ENCODE data around the gene PRKACG.

PRKACG gene

DNA sequence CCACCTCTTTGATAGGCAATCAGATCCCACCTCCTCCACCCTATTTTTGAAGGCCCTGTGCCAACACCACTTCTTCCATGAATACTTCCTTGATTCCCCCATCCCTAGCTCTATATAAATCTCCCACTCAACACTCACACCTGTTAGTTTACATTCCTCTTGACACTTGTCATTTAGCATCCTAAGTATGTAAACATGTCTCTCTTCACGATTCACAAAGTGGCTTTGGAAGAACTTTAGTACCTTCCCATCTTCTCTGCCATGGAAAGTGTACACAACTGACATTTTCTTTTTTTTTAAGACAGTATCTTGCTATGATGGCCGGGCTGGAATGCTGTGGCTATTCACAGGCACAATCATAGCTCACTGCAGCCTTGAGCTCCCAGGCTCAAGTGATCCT is 20.2 kb upstream of the PRKACG start:
- TF ChIP-seq, protein P1, sequence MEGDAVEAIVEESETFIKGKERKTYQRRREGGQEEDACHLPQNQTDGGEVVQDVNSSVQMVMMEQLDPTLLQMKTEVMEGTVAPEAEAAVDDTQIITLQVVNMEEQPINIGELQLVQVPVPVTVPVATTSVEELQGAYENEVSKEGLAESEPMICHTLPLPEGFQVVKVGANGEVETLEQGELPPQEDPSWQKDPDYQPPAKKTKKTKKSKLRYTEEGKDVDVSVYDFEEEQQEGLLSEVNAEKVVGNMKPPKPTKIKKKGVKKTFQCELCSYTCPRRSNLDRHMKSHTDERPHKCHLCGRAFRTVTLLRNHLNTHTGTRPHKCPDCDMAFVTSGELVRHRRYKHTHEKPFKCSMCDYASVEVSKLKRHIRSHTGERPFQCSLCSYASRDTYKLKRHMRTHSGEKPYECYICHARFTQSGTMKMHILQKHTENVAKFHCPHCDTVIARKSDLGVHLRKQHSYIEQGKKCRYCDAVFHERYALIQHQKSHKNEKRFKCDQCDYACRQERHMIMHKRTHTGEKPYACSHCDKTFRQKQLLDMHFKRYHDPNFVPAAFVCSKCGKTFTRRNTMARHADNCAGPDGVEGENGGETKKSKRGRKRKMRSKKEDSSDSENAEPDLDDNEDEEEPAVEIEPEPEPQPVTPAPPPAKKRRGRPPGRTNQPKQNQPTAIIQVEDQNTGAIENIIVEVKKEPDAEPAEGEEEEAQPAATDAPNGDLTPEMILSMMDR (IDR thresholded peaks at IDR 0.05; ENCODE audit: insufficient read depth, low read length, poor library complexity, severe bottlenecking) = no peak
- TF ChIP-seq EZH2phosphoT487 (conservative IDR thresholded peaks at IDR 0.05; ENCODE audit: low read length) = no peak
- no peak overlapping the region for H3K27ac ChIP-seq (ENCODE audit: low read depth, low read length)
- H3K79me2 ChIP-seq (ENCODE audit: insufficient read depth, low read length) = peaks cover 27% of the 10 kb centered on the region
- no peaks in the 10 kb centered on the region for H3F3A ChIP-seq (ENCODE audit: insufficient read depth)
- no peak overlapping the region for H2AFZ ChIP-seq (ENCODE audit: low read depth, low read length, severe bottlenecking)
- no peak overlapping the region for H3K4me2 ChIP-seq (ENCODE audit: low read depth, low read length, poor library complexity, severe bottlenecking)
- H3K4me3 ChIP-seq (ENCODE audit: insufficient read depth, low read length, poor library complexity, severe bottlenecking) = no peak overlapping the region
- H3K36me3 ChIP-seq (ENCODE audit: low read length) = no peaks in the 10 kb centered on the region
- no peaks in the 10 kb centered on the region for H3K9me2 ChIP-seq (replicated peaks; ENCODE audit: insufficient read depth, low read length)
- no peaks in the 10 kb centered on the region for H3K9me3 ChIP-seq (ENCODE audit: insufficient read depth, low read length)
- no peak overlapping the region for H3K9ac ChIP-seq (ENCODE audit: low read length)
- no peaks in the 10 kb centered on the region for H3K27me3 ChIP-seq (ENCODE audit: low read length)
- H4K20me1 ChIP-seq (ENCODE audit: low read depth, low read length) = no peaks in the 10 kb centered on the region

DNA sequence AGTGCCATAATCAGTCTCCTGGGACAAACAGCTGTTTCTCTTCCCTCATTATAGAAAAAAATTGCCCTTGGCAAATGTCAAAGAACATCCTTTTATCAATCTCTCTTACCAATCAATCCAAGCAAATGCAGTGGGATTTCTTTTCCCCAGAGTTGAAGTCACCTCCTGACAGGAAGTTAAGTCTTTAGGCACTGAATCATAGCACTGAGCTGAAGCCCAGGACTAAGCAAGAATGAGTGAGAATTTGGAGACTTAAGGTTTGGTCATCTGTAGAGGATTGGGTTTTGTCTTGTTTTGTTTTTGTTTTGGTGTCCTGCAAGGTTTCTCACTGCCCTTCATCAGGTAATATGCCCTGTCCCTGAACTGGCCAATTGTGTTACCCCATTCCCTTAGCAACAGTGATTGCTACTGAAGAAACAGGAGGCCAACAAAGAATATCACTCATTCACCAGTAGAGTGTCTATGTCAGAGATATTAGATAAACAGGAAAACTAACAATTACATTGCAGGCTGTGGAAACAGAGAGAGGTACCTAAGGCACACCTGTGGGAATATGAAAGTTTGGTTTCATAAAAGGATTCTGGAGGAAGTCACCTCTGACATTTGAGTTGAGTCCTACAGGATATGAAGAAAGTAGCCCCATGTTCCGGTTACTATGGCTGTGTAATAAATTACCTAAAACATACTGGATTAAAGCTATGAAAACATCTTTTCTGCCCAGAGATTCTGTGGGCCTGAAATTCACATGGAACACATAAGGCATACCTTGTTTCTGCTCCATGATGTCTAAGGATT is 17.1 kb upstream of the PRKACG start:
- H4K20me1 ChIP-seq (ENCODE audit: low read depth, low read length) = no peaks in the 10 kb centered on the region
- peaks cover 1% of the 10 kb centered on the region for H3K79me2 ChIP-seq (ENCODE audit: insufficient read depth, low read length)
- no peaks in the 10 kb centered on the region for H3K27me3 ChIP-seq (ENCODE audit: low read length)
- TF ChIP-seq EZH2phosphoT487 (conservative IDR thresholded peaks at IDR 0.05; ENCODE audit: low read length) = no peak
- TF ChIP-seq, protein P1 (IDR thresholded peaks at IDR 0.05; ENCODE audit: insufficient read depth, low read length, poor library complexity, severe bottlenecking) = no peak
- H3K9ac ChIP-seq (ENCODE audit: low read length) = no peak overlapping the region
- no peak overlapping the region for H3K4me3 ChIP-seq (ENCODE audit: insufficient read depth, low read length, poor library complexity, severe bottlenecking)
- no peaks in the 10 kb centered on the region for H3F3A ChIP-seq (ENCODE audit: insufficient read depth)
- H3K27ac ChIP-seq (ENCODE audit: low read depth, low read length) = no peak overlapping the region
- no peaks in the 10 kb centered on the region for H3K9me3 ChIP-seq (ENCODE audit: insufficient read depth, low read length)
- no peaks in the 10 kb centered on the region for H3K9me2 ChIP-seq (replicated peaks; ENCODE audit: insufficient read depth, low read length)
- H3K36me3 ChIP-seq (ENCODE audit: low read length) = no peaks in the 10 kb centered on the region
- no peak overlapping the region for H3K4me2 ChIP-seq (ENCODE audit: low read depth, low read length, poor library complexity, severe bottlenecking)
- no peak overlapping the region for H2AFZ ChIP-seq (ENCODE audit: low read depth, low read length, severe bottlenecking)

DNA sequence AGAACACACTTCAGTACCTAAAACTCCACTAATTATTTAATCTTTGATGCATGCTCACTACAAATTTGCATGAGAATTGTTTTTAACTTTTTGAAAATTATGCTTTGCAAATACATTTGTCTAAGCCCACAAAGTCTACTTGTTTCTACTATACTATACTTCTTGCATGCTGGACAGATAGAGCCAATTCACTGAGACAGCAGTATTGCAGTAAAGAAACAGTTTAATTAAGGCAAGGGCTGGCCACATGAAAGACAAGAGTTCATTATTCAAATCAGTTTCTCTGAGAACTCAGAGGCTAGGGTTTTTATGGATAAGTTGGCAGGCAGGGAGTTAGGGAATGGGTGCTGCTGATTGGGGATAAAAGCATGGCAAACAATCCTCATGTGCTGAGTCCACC is 15.6 kb upstream of the PRKACG start:
- no peaks in the 10 kb centered on the region for H3K36me3 ChIP-seq (ENCODE audit: low read length)
- H3F3A ChIP-seq (ENCODE audit: insufficient read depth) = no peaks in the 10 kb centered on the region
- H4K20me1 ChIP-seq (ENCODE audit: low read depth, low read length) = no peaks in the 10 kb centered on the region
- no peaks in the 10 kb centered on the region for H3K79me2 ChIP-seq (ENCODE audit: insufficient read depth, low read length)
- no peak overlapping the region for H3K27ac ChIP-seq (ENCODE audit: low read depth, low read length)
- no peaks in the 10 kb centered on the region for H3K27me3 ChIP-seq (ENCODE audit: low read length)
- no peaks in the 10 kb centered on the region for H3K9me3 ChIP-seq (ENCODE audit: insufficient read depth, low read length)
- no peaks in the 10 kb centered on the region for H3K9me2 ChIP-seq (replicated peaks; ENCODE audit: insufficient read depth, low read length)
- H3K9ac ChIP-seq (ENCODE audit: low read length) = no peak overlapping the region
- no peak overlapping the region for H3K4me2 ChIP-seq (ENCODE audit: low read depth, low read length, poor library complexity, severe bottlenecking)
- no peak overlapping the region for H3K4me3 ChIP-seq (ENCODE audit: insufficient read depth, low read length, poor library complexity, severe bottlenecking)
- H2AFZ ChIP-seq (ENCODE audit: low read depth, low read length, severe bottlenecking) = no peak overlapping the region
- TF ChIP-seq, protein P1 (IDR thresholded peaks at IDR 0.05; ENCODE audit: insufficient read depth, low read length, poor library complexity, severe bottlenecking) = no peak
- no peak for TF ChIP-seq EZH2phosphoT487 (conservative IDR thresholded peaks at IDR 0.05; ENCODE audit: low read length)
